Activated naive CD8-positive, alpha-beta T cell treated with anti-CD3 and anti-CD28 coated beads for 36 hours (primary cell): ENCODE data around the gene DDX24. TPM values are rescaled to one million over a fixed set of nuclear protein-coding genes. Genes with fewer than 3 reads are reported as not detected.

ENCODE experiments used
- DNase-seq: peaks from one replicate; pipeline ENCODE4 v3.0.0; 2021
- H3K27ac Mint-ChIP-seq: one replicate; pipeline ENCODE4 v1.8.0; 2022; ENCODE audit warnings: mild to moderate bottlenecking, moderate library complexity, mixed read lengths
- H3K27me3 Mint-ChIP-seq: one replicate; pipeline ENCODE4 v1.8.0; 2022; ENCODE audit warnings: mild to moderate bottlenecking, mixed read lengths
- H3K36me3 Mint-ChIP-seq: one replicate; pipeline ENCODE4 v1.8.0; 2021; ENCODE audit warnings: mild to moderate bottlenecking, mixed read lengths
- H3K4me1 Mint-ChIP-seq: one replicate; pipeline ENCODE4 v1.8.0; 2021; ENCODE audit warnings: mixed read lengths
- H3K4me3 Mint-ChIP-seq: one replicate; pipeline ENCODE4 v1.8.0; 2022; ENCODE audit warnings: mild to moderate bottlenecking, moderate library complexity, mixed read lengths
- H3K9me3 Mint-ChIP-seq: one replicate; pipeline ENCODE4 v1.8.0; 2022; ENCODE audit warnings: mixed read lengths
- total RNA-seq, 2 experiments: library from RNA; stranded (reverse); gene quantifications; one replicate each; pipeline ENCODE4 v1.2.3, GENCODE V29; 2021

DDX24 gene
- total RNA-seq, 2 experiments from 2014 or later, result 320 to 332 TPM

GRCh38 chr14:94121485-94121884, 40.5 kb upstream of the DDX24 start:
- H3K4me1 Mint-ChIP-seq, result no peaks in the 10 kb centered on the region
- peaks cover 4% of the 10 kb centered on the region for H3K36me3 Mint-ChIP-seq
- H3K4me3 Mint-ChIP-seq, result no peak overlapping the region
- H3K27ac Mint-ChIP-seq, result no peak overlapping the region
- H3K9me3 Mint-ChIP-seq, result peaks cover 15% of the 10 kb centered on the region
- peaks cover 9% of the 10 kb centered on the region for H3K27me3 Mint-ChIP-seq
- DNase-seq, result no peak

DNA sequence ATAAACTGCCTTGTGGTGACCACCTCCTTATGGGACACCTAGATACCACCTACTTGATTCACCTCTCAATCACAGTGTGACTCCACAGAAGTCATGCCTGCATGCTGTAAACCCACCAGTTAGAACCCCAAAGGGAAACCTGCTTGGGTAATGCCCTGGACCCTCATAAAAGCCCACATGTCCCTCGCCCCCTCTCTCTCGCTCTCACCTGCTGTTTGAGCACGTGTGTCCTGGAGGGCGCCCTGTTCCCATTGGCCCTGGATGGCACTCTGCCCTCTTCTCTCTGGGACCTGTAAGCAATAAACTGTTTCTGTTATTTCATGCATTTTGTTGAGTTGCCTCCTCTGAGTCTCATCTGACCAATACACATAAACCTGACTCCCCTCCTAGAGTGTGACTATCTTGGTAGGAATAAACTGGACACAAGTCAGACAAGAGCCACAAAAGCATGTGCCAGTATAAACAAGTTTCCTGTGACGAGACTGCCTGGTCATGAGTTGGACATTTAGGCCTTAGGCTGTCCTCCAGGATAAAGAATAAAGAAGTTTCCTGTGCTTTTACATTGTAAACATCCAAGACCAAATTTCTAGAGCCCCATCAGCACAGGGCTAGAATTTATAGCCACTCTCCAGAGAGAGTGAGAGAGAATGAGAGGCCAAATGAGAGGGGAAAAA, 39.8 kb upstream of the DDX24 start:
- H3K9me3 Mint-ChIP-seq, result peaks cover 15% of the 10 kb centered on the region
- H3K4me1 Mint-ChIP-seq, result no peaks in the 10 kb centered on the region

DNA sequence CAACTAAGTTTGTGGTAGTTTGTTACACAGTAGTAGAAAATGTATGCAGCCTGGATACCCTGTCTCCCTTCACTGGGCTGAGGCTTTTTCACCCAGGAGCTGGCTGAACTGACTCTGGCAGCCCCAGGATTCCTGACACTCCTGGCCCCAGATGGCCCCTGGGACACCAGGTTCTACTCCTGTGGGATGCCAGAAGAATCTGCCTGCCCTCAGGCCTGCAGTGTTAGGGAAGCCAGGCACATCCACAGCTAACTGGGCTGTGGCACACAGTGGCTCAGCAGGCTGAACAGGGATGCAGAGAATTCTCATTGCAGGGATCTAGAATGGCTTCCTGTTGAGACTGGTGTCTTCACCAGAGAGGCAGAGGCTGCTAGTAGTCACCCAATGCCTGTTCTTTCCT, 38.1 kb upstream of the DDX24 start:
- Mint-ChIP-seq H3K36me3 (peaks cover 2% of the 10 kb centered on the region), H3K4me3 (no peak overlapping the region), H3K9me3 (peaks cover 15% of the 10 kb centered on the region), H3K27ac (no peak overlapping the region), H3K27me3 (peaks cover 18% of the 10 kb centered on the region), H3K4me1 (no peaks in the 10 kb centered on the region)
- DNase-seq, result no peak

More for the DNA sequence above, 39.8 kb upstream of the DDX24 start:
- Mint-ChIP-seq H3K27me3 (peaks cover 10% of the 10 kb centered on the region), H3K36me3 (peaks cover 4% of the 10 kb centered on the region), H3K4me3 (no peak overlapping the region), H3K27ac (no peak overlapping the region)
- DNase-seq, result no peak

- DNase-seq, result no peak
- H3K27ac Mint-ChIP-seq, result no peak overlapping the region
- H3K4me3 Mint-ChIP-seq, result no peak overlapping the region
- H3K27me3 Mint-ChIP-seq, result peaks cover 18% of the 10 kb centered on the region
- peaks cover 12% of the 10 kb centered on the region for H3K9me3 Mint-ChIP-seq
- no peaks in the 10 kb centered on the region for H3K4me1 Mint-ChIP-seq
- H3K36me3 Mint-ChIP-seq, result peaks cover 2% of the 10 kb centered on the region
Observed at GRCh38 chr14:94117856-94118255, 36.9 kb upstream of the DDX24 start.

DNA sequence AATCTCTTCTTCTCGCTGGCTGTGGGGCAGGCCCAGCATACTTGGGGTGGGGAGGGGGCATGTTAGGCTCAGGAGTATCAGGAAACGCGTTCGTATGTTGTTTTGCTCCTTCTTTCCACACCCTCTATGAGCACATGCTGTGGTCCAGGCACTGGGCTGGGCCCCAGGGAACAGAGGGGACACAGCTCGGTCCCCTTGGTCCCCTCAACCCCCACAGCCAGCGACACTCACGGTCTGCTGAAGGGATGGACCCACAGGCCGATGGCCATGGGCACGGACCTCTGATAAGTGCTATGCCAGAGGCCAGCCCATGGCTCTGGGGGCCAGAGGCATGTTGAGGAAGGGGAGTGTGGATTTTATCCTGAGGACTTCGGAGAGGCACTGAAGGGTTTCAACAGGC, 35.7 kb upstream of the DDX24 start:
- H3K27me3 Mint-ChIP-seq, result peaks cover 18% of the 10 kb centered on the region
- H3K4me1 Mint-ChIP-seq, result no peaks in the 10 kb centered on the region
- no peak for DNase-seq
- peaks cover 2% of the 10 kb centered on the region for H3K36me3 Mint-ChIP-seq
- H3K9me3 Mint-ChIP-seq, result peaks cover 12% of the 10 kb centered on the region
- H3K27ac Mint-ChIP-seq, result no peak overlapping the region
- no peak overlapping the region for H3K4me3 Mint-ChIP-seq

- H3K27ac Mint-ChIP-seq, result no peak overlapping the region
- H3K27me3 Mint-ChIP-seq, result peaks cover 18% of the 10 kb centered on the region
- H3K4me3 Mint-ChIP-seq, result no peak overlapping the region
- no peaks in the 10 kb centered on the region for H3K36me3 Mint-ChIP-seq
- no peaks in the 10 kb centered on the region for H3K4me1 Mint-ChIP-seq
- peaks cover 7% of the 10 kb centered on the region for H3K9me3 Mint-ChIP-seq
- no peak for DNase-seq
Observed at GRCh38 chr14:94115631-94116030, 34.6 kb upstream of the DDX24 start.

DNA sequence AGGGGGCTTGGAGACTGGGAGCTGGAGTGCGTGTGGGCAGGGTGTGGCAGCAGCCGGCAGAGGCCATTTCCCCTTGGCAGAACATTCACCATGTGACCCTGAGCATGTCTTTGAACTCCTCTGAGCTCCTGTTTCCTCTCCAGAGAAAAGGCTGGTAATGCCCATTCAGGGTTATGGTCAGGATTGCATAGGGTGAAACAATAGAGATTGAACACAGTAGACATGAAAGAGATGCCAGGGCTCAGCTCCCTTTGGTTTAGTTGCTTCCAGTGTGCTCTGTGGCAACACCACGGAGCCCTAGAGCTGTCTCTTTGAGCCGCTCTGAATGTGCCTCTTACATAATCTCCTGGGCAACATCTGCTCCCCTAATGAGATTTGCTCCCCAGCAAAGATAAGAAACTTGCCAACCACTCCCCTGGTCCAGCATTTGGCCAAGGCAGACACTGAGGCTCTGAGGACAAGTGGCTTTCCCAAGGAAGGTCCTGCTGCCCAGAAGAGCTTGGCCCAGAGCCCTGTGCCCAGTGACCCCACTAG, 34.1 kb upstream of the DDX24 start:
- Mint-ChIP-seq H3K9me3 (peaks cover 5% of the 10 kb centered on the region), H3K36me3 (no peaks in the 10 kb centered on the region), H3K27me3 (peaks cover 18% of the 10 kb centered on the region), H3K4me3 (no peak overlapping the region), H3K27ac (no peak overlapping the region), H3K4me1 (no peaks in the 10 kb centered on the region)
- no peak for DNase-seq

DNA sequence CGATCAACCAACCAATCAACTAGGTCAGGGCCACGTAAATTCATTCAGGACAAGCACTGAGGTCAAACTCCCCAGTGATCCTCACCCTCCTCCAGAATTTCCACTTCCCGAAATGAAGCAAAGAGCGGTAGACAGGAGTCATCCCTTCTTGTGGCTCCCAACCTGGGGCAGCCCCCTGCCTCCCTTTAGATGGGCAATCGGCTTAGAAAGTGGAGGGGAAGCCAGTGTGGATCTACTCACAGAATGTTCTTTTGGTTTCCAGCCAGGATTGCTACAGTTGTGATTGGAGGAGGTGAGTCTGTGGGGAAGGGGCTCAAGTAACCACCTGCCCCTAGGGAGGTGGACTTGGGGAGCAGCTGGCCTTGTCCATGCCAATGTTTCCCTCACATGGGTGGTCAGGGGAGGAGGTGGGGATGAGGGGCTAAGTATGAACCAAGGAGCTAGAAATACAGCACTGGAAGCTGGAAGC, 33.6 kb upstream of the DDX24 start:
- Mint-ChIP-seq H3K36me3 (no peaks in the 10 kb centered on the region), H3K27ac (no peak overlapping the region), H3K27me3 (peaks cover 18% of the 10 kb centered on the region), H3K9me3 (peaks cover 3% of the 10 kb centered on the region), H3K4me3 (no peak overlapping the region), H3K4me1 (no peaks in the 10 kb centered on the region)
- no peak for DNase-seq

DNA sequence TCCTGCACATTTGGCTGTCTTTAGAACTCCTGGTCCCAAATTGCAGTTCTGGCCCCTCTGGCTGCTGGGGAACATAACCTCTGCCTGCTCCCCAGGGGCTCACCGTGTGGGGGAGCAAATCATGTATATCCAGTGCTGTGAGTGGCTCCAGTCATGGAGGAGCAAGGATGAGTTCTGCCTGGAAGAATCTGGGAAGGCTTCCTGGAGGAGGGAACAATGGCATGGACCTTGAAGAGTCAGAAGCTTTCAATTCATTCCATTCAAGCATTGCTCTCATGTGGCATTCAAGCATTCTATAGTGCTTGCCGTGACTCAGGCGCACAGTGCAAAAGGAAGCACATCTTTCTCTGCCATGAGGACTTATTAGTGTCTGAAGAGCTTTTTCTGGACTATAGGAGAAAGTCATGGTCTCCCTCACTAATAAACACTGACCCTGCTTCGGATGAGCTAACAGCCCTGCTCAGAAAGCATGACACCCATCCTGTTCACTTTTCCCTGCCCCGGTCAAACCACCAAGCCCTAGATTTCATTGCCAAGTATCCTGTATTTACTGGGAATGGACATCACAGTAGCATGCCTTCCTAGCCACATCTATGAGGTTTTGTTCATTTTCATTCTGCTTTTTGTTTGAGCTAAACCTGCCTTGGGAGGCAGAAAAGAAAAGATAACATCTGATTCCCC, 33.0 kb upstream of the DDX24 start:
- H3K4me3 Mint-ChIP-seq, result no peak overlapping the region
- H3K4me1 Mint-ChIP-seq, result no peaks in the 10 kb centered on the region
- H3K27me3 Mint-ChIP-seq, result peaks cover 18% of the 10 kb centered on the region
- no peak overlapping the region for H3K27ac Mint-ChIP-seq
- no peaks in the 10 kb centered on the region for H3K36me3 Mint-ChIP-seq
- no peaks in the 10 kb centered on the region for H3K9me3 Mint-ChIP-seq
- no peak for DNase-seq

DNA sequence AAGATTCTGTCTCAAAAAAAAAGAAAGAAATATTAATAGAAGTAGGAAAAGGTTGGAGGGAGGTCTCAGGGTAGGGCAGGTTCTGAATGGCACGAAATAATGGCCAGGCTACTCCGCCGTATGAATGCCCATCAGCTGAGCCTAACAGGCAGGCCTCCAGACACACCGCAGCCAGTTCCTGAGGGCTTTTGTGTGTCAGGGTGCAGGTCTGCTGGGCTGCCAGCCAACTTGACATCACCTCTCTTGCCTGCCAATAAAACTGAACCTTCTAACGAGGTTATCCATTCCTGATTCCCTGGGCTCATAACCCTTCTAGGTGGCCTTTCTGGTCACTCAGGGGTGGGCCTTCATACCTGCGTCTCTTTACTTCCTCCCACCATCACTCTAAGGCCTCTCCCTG, 32.5 kb upstream of the DDX24 start:
- Mint-ChIP-seq H3K27ac (no peak overlapping the region), H3K9me3 (no peaks in the 10 kb centered on the region), H3K4me1 (no peaks in the 10 kb centered on the region), H3K36me3 (no peaks in the 10 kb centered on the region), H3K27me3 (peaks cover 18% of the 10 kb centered on the region), H3K4me3 (no peak overlapping the region)
- DNase-seq, result no peak

- no peaks in the 10 kb centered on the region for H3K4me1 Mint-ChIP-seq
Observed at GRCh38 chr14:94113073-94113472, 32.1 kb upstream of the DDX24 start.

GRCh38 chr14:94112513-94113063, 31.6 kb upstream of the DDX24 start:
- H3K9me3 Mint-ChIP-seq, result no peaks in the 10 kb centered on the region
- DNase-seq, result no peak
- H3K4me3 Mint-ChIP-seq, result no peak overlapping the region
- H3K36me3 Mint-ChIP-seq, result no peaks in the 10 kb centered on the region
- no peak overlapping the region for H3K27ac Mint-ChIP-seq
- H3K27me3 Mint-ChIP-seq, result peaks cover 18% of the 10 kb centered on the region
- H3K4me1 Mint-ChIP-seq, result no peaks in the 10 kb centered on the region

More at GRCh38 chr14:94113073-94113472, 32.1 kb upstream of the DDX24 start:
- no peak overlapping the region for H3K4me3 Mint-ChIP-seq
- no peaks in the 10 kb centered on the region for H3K9me3 Mint-ChIP-seq
- H3K36me3 Mint-ChIP-seq, result no peaks in the 10 kb centered on the region
- no peak overlapping the region for H3K27ac Mint-ChIP-seq
- no peak for DNase-seq
- H3K27me3 Mint-ChIP-seq, result peaks cover 18% of the 10 kb centered on the region

DNA sequence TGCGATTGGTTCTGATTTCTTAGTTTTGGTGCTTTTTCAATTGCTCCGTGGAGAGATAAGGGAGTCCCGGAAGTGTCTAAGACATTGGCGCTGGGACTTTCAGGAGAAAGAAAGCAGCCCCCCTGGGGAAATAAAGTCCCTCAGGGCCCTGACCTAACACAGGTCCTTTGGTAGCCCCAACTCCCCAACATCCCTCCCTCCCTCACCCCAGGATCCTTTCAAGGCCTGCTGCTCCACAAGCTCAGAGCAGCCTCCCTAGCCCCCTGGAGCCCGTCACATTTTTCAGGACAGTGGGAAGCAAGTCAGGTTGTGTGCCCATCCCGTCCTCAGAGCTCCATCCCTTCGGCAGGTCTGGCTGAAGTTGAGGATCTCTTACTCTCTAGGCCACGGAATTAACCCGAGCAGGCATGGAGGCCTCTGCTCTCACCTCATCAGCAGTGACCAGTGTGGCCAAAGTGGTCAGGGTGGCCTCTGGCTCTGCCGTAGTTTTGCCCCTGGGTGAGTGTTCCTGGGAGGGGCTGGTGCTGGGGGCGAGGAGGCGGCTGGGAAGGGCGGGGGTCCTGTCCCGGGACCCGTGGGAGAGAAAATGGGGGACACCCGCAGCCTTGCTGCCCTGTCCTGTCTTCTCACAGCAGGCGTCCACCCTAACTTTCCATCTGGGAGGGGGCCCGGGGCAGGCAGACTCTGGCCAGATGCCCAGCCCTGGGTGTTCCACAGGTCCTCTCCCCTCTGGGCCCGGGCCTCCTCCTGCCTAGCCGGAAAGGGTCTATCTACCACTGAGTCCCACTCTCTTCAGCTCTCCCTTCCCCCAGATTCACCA, 30.5 kb upstream of the DDX24 start:
- no peaks in the 10 kb centered on the region for H3K4me1 Mint-ChIP-seq
- H3K27ac Mint-ChIP-seq, result no peak overlapping the region
- H3K9me3 Mint-ChIP-seq, result no peaks in the 10 kb centered on the region
- H3K36me3 Mint-ChIP-seq, result no peaks in the 10 kb centered on the region
- H3K4me3 Mint-ChIP-seq, result no peak overlapping the region
- peaks cover 9% of the 10 kb centered on the region for H3K27me3 Mint-ChIP-seq
- no peak for DNase-seq

DNA sequence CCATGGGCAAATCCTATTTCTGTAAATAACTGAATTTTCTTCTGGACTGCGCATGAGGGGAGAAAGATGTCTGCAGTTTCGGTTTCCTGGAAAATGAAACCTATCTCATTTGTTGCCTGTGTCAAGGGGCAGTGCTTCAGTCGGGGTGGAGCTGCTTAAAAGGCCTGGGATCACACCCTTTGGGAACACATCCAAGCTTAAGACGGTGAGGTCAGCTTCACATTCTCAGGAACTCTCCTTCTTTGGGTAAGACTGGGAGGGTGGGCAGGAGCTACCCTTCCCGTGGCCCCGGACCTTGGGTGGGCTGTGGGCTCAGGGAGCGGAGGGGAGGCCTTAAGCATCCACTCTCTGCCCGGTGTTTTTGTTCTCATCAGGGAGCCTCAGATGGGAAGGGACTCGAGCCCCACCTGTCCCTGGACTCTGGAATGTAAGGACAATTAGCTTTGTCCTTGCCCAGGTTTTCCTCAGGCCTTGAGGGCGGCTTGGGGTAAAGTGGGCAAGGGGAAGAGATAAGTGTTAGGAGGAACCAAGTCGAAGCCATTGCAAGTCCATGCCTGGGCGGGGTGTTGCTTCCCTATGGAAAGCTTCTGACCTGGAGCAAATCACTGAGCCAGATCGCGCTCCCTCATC, 29.7 kb upstream of the DDX24 start, which contains the start of gene IFI27:
TSS of gene IFI27 (plus strand) at position 185 of the 630 bp plus-strand sequence.
- DNase-seq, result no peak
- no peak within 1 kb of the TSS for H3K4me3 Mint-ChIP-seq
- no peaks in the 10 kb centered on the region for H3K9me3 Mint-ChIP-seq
- peaks cover 8% of the 10 kb centered on the region for H3K27me3 Mint-ChIP-seq
- H3K4me1 Mint-ChIP-seq, result no peaks in the 10 kb centered on the region
- peak within 1 kb of the TSS; percentile 52 for H3K27ac Mint-ChIP-seq
- H3K36me3 Mint-ChIP-seq, result no peaks in the 10 kb centered on the region
